Measurements from ENCODE around the gene MAGED2.

GRCh38 chrX:54826598-54826997 lies 19.1 kb downstream of the MAGED2 start:
- no peak for TF ChIP-seq CTCF (IDR thresholded peaks at IDR 0.05 in 2 of 3, conservative IDR thresholded peaks at IDR 0.05 in 1 of 3; ENCODE audit: borderline replicate concordance in 1 of 3, insufficient read depth in 1 of 3, low read depth in 2 of 3, low read length in 2 of 3)
- TF ChIP-seq SIN3A (IDR thresholded peaks at IDR 0.05; ENCODE audit: low read depth): no peak
- TF ChIP-seq ZNF274 (IDR thresholded peaks at IDR 0.05; ENCODE audit: low read depth, low read length): no peak
- TF ChIP-seq RAD21 (IDR thresholded peaks at IDR 0.05; ENCODE audit: low read depth): no peak
- TF ChIP-seq CBX3 (IDR thresholded peaks at IDR 0.05; ENCODE audit: low read depth): no peak
- no peak for TF ChIP-seq YY1 (IDR thresholded peaks at IDR 0.05; ENCODE audit: extremely low read depth, insufficient replicate concordance, low read depth, low read length)
- no peak for TF ChIP-seq EZH2phosphoT487 (IDR thresholded peaks at IDR 0.05; ENCODE audit: borderline replicate concordance)
- no peak for TF ChIP-seq EZH2 (IDR thresholded peaks at IDR 0.05)

All from HCT116 (cell line).